Osteocyte (in vitro differentiated cells): ENCODE data around the gene NOP9. TPM values are rescaled to one million over a fixed set of nuclear protein-coding genes. Genes with fewer than 3 reads are reported as not detected.
A peak's percentile ranks its signal among the peaks of the same experiment; 100 is the strongest.
"Not testable (repeated sequence)": the region's sequence is repeated elsewhere in the genome, so short reads cannot be mapped to it uniquely, and the experiment has no call there.

Source experiments
- DNase-seq: peaks from one replicate; pipeline ENCODE4 v3.0.0; 2021; ENCODE audit warnings: mixed read lengths; ENCODE audit not compliant: unreplicated experiment; ENCODE audit errors: extremely low spot score
- H3K27ac Mint-ChIP-seq: one replicate; pipeline ENCODE4 v1.8.0; 2021; ENCODE audit warnings: mild to moderate bottlenecking, mixed read lengths; ENCODE audit not compliant: unreplicated experiment
- H3K27me3 Mint-ChIP-seq: one replicate; pipeline ENCODE4 v1.8.0; 2021; ENCODE audit warnings: mixed read lengths; ENCODE audit not compliant: unreplicated experiment
- H3K36me3 Mint-ChIP-seq: one replicate; pipeline ENCODE4 v1.8.0; 2021; ENCODE audit warnings: mixed read lengths; ENCODE audit not compliant: unreplicated experiment
- H3K4me1 Mint-ChIP-seq: one replicate; pipeline ENCODE4 v1.8.0; 2021; ENCODE audit warnings: mixed read lengths; ENCODE audit not compliant: unreplicated experiment
- H3K4me3 Mint-ChIP-seq: one replicate; pipeline ENCODE4 v1.8.0; 2021; ENCODE audit warnings: mild to moderate bottlenecking, moderate library complexity, mixed read lengths; ENCODE audit not compliant: unreplicated experiment
- H3K9me3 Mint-ChIP-seq: one replicate; pipeline ENCODE4 v1.8.0; 2021; ENCODE audit warnings: mixed read lengths; ENCODE audit not compliant: unreplicated experiment
- total RNA-seq: library from RNA; stranded (reverse); gene quantifications from 2 replicates; pipeline ENCODE4 v1.2.1, GENCODE V29; 2021
- TF ChIP-seq, protein P1 (sequence below): fragments of 200-600 bp; sonication (generic); IDR thresholded peaks from 2 replicates; pipeline ENCODE4 v1.5.0; 2021; ENCODE audit warnings: antibody characterized with exemption, mild to moderate bottlenecking, moderate library complexity

The NOP9 gene
- total RNA-seq, 1 donor from 2014 or later = 28.2 TPM

- Mint-ChIP-seq H3K27ac (no peak overlapping the region), H3K27me3 (peaks cover 75% of the 10 kb centered on the region), H3K9me3 (no peaks in the 10 kb centered on the region), H3K4me1 (peaks cover 9% of the 10 kb centered on the region), H3K4me3 (no peak overlapping the region), H3K36me3 (no peaks in the 10 kb centered on the region)
- no peak for DNase-seq
- TF ChIP-seq, protein P1, sequence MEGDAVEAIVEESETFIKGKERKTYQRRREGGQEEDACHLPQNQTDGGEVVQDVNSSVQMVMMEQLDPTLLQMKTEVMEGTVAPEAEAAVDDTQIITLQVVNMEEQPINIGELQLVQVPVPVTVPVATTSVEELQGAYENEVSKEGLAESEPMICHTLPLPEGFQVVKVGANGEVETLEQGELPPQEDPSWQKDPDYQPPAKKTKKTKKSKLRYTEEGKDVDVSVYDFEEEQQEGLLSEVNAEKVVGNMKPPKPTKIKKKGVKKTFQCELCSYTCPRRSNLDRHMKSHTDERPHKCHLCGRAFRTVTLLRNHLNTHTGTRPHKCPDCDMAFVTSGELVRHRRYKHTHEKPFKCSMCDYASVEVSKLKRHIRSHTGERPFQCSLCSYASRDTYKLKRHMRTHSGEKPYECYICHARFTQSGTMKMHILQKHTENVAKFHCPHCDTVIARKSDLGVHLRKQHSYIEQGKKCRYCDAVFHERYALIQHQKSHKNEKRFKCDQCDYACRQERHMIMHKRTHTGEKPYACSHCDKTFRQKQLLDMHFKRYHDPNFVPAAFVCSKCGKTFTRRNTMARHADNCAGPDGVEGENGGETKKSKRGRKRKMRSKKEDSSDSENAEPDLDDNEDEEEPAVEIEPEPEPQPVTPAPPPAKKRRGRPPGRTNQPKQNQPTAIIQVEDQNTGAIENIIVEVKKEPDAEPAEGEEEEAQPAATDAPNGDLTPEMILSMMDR = no peak
Observed at GRCh38 chr14:24348186-24348585, 48.5 kb downstream of the NOP9 start.

DNA sequence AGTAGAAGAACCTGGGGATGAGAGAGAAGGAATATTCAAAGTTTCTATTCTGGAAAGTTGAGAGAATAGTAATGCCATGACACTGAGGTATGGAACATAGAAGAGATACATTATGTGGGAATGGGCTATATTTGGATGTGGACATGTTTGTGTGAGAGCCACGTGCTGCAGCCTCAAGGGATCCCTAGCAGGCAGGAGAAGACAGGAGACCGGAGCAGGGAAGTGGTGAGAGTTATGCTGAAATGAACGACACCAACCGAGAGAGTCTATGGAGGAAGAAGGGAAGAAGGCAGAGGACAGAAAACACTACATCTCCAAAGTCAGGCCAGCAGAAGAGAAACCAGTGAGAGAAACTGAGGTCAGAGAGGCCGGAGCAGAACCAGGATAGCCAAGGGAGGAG is 50.1 kb downstream of the NOP9 start:
- no peak overlapping the region for H3K27ac Mint-ChIP-seq
- H3K9me3 Mint-ChIP-seq = no peaks in the 10 kb centered on the region
- H3K4me1 Mint-ChIP-seq = peaks cover 15% of the 10 kb centered on the region
- TF ChIP-seq, protein P1 = no peak
- H3K27me3 Mint-ChIP-seq = peaks cover 77% of the 10 kb centered on the region
- no peak for DNase-seq
- H3K4me3 Mint-ChIP-seq = no peak overlapping the region
- no peaks in the 10 kb centered on the region for H3K36me3 Mint-ChIP-seq

- TF ChIP-seq, protein P1 = no peak
- H3K9me3 Mint-ChIP-seq = no peaks in the 10 kb centered on the region
- peaks cover 15% of the 10 kb centered on the region for H3K4me1 Mint-ChIP-seq
- no peak overlapping the region for H3K27ac Mint-ChIP-seq
- no peaks in the 10 kb centered on the region for H3K36me3 Mint-ChIP-seq
- no peak overlapping the region for H3K4me3 Mint-ChIP-seq
- H3K27me3 Mint-ChIP-seq = peaks cover 66% of the 10 kb centered on the region
- no peak for DNase-seq
Observed at GRCh38 chr14:24351517-24351916, 51.9 kb downstream of the NOP9 start.

GRCh38 chr14:24353559-24354481 is 54.2 kb downstream of the NOP9 start:
- Mint-ChIP-seq H3K9me3 (no peaks in the 10 kb centered on the region), H3K27ac (peak overlapping the region; percentile 14), H3K36me3 (no peaks in the 10 kb centered on the region), H3K4me3 (no peak overlapping the region), H3K27me3 (peaks cover 50% of the 10 kb centered on the region), H3K4me1 (peaks cover 15% of the 10 kb centered on the region)
- DNase-seq = no peak
- TF ChIP-seq, protein P1 = no peak

DNA sequence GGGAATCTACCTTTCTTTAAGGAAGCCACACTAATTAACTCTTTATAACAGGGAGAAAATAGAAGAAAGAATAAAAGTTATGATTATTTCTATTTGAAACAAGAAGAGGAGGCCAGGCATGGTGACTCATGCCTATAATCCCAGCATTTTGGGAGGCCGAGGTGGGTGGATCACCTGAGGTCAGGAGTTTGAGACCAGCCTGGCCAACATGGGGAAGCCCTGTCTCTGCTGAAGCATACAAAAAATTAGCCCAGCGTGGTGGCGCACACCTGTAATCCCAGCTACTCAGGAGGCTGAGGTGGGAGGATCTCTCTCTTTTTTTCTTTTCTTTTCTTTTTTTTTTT is 54.8 kb downstream of the NOP9 start:
- H3K36me3 Mint-ChIP-seq, DNase-seq, H3K4me3 Mint-ChIP-seq, H3K9me3 Mint-ChIP-seq: not testable (repeated sequence)
- Mint-ChIP-seq H3K4me1 (peaks cover 15% of the 10 kb centered on the region), H3K27ac (peak overlapping the region; percentile 14), H3K27me3 (peaks cover 45% of the 10 kb centered on the region)
